Esophagus (tissue), 2 donors: ENCODE results near the gene NFE2. TPM values are rescaled to one million over a fixed set of nuclear protein-coding genes. Genes with fewer than 3 reads are reported as not detected.
"Not testable (repeated sequence)": the region's sequence is repeated elsewhere in the genome, so short reads cannot be mapped to it uniquely, and the experiment has no call there.

ENCODE experiments used
- H3K27ac ChIP-seq, 2 donors: one replicate each; pipeline ENCODE4 v1.5.1; 2013; ENCODE audit warnings: low read depth in 2 of 2, mild to moderate bottlenecking in 2 of 2, inconsistent platforms in 1 of 2, low read length in 1 of 2, moderate library complexity in 1 of 2
- H3K27me3 ChIP-seq, 2 donors: one replicate each; pipeline ENCODE4 v1.6.1; 2013; ENCODE audit warnings: low read length in 2 of 2, control low read depth in 1 of 2, mild to moderate bottlenecking in 1 of 2; ENCODE audit not compliant: insufficient read depth in 2 of 2, control insufficient read depth in 1 of 2
- H3K36me3 ChIP-seq, 2 donors: one replicate each; pipeline ENCODE4 v1.6.1; 2013; ENCODE audit warnings: low read length in 1 of 2; ENCODE audit not compliant: control insufficient read depth in 2 of 2, insufficient read depth in 2 of 2
- H3K4me1 ChIP-seq, 2 donors: one replicate each; pipeline ENCODE4 v1.6.1; 2013; ENCODE audit warnings: low read length in 1 of 2; ENCODE audit not compliant: control insufficient read depth in 2 of 2, insufficient read depth in 2 of 2
- H3K4me3 ChIP-seq, 2 donors: one replicate each; pipeline ENCODE4 v1.5.1; 2013; ENCODE audit warnings: low read length in 2 of 2, mild to moderate bottlenecking in 2 of 2, low read depth in 1 of 2, moderate library complexity in 1 of 2
- H3K9me3 ChIP-seq, 2 donors: one replicate each; pipeline ENCODE4 v1.6.1; 2013; ENCODE audit warnings: mild to moderate bottlenecking in 2 of 2, low read depth in 1 of 2, low read length in 1 of 2, moderate library complexity in 1 of 2; ENCODE audit not compliant: control insufficient read depth in 2 of 2, insufficient read depth in 1 of 2
- WGBS, 2 donors: extraction: QIAGEN DNeasy Blood & Tissue Kit; methylation state at CpG; one replicate each; pipeline ENCODE4 v1.1.7; 2013; 5-methylcytosine and 5-hydroxymethylcytosine counted together
- polyA plus RNA-seq, 2 donors: library from polyadenylated mRNA; stranded (reverse); fragments of 200-250 nt; gene quantifications; one replicate each; pipeline ENCODE4 v1.2.3, GENCODE V29; 2013
- donor health status: healthy with polysubstance abuse.
- donor health status: Bipolar disorder and iron deficiency.

NFE2 gene
- polyA plus RNA-seq, 2 donors: 0.08 to 0.09 TPM

DNA sequence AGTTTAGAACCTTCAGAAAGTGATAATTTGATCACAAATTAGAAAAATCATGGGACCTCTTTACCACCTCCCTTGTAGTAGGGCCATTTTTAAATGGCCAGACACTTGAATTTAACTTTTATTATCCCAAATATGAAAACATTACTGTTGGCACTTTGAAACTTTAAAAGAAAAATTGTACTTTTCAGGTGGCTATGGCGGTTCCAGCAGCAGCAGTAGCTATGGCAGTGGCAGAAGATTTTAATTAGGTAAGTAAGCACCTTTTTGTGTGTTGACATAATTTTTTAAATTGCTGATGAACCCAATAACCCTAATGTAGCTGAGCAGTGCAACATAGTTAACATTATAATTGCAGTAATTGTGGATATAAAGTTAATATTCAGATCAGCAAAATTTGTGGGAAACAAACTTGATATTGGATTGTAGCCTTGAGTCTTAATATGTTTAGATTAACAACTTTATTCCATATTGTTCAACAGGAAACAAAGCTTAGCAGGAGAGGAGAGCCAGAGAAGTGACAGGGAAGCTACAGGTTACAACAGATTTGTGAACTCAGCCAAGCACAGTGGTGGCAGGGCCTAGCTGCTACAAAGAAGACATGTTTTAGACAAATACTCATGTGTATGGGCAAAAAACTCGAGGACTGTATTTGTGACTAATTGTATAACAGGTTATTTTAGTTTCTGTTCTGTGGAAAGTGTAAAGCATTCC lies 16.6 kb downstream of the NFE2 start:
- not testable (repeated sequence) for H3K27me3 ChIP-seq, H3K9me3 ChIP-seq, H3K4me1 ChIP-seq, H3K27ac ChIP-seq
- 25 to 39% methylated on average over 1 of the region's 2 CpGs for WGBS, 2 donors
- Histone ChIP-seq H3K4me3 (peak overlapping the region in 1 of 2 donors; percentile 91), H3K36me3 (peaks cover 3 to 17% of the 10 kb centered on the region in 2 donors)

DNA sequence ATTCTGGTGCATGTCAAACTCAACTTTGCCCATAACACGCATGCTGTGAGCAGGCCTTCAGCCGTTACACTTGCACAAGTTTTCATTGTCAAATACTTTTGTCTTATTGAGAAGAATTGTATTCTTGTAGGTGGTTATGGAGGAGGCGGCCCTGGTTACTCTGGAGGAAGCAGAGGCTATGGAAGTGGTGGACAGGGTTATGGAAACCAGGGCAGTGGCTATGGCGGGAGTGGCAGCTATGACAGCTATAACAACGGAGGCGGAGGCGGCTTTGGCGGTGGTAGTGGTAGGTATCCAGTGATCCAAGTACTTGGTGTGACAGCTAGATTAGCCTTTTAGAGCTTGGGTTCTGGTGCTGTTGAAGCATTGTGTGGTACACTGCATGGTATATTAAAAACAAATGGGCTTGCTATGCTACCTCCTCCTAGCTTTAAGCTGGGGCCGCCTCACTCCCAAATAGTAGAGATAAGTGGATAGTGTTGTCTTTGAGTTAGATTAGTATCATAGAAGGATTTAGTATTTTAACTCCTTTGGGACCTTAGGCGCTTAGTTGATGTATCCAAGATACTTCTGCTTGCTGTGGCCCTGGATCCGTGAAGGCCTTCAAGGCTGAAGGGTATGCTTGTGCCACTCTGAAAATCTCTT lies 17.7 kb downstream of the NFE2 start:
- H3K27ac ChIP-seq: peak overlapping the region in 1 of 2 donors; percentile 2
- peak overlapping the region in 1 of 2 donors; percentile 91 for H3K4me3 ChIP-seq

DNA sequence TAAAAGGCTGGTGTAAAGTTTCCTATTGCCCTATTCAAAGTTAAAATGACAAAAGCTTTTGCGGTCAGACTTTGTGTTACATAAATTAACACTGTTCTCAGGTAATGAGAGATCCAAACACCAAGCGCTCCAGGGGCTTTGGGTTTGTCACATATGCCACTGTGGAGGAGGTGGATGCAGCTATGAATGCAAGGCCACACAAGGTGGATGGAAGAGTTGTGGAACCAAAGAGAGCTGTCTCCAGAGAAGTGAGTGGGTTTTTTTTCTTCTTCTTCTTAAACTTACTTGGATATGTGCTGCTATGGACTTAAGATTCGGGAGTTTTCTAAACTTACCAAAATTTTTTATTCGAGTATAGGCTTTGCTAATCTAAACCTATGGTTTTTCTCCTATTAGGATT lies 19.1 kb downstream of the NFE2 start:
- peak overlapping the region in 1 of 2 donors; percentile 22 for H3K27ac ChIP-seq
- H3K27me3 ChIP-seq: not testable (repeated sequence)

More for the DNA sequence above, 17.7 kb downstream of the NFE2 start:
- H3K4me1 ChIP-seq: peaks cover 0 to 2% of the 10 kb centered on the region in 2 donors
- H3K27me3 ChIP-seq: no peaks in the 10 kb centered on the region
- peaks cover 3 to 17% of the 10 kb centered on the region in 2 donors for H3K36me3 ChIP-seq
- WGBS, 2 donors: 20 to 28% methylated on average over 11 of the region's 11 CpGs
- no peaks in the 10 kb centered on the region for H3K9me3 ChIP-seq

GRCh38 chr12:54281261-54281638 lies 19.6 kb downstream of the NFE2 start:
- H3K4me1 ChIP-seq, H3K27me3 ChIP-seq, H3K36me3 ChIP-seq, H3K9me3 ChIP-seq: not testable (repeated sequence)
- WGBS, 2 donors: 0 to 1% methylated on average over 10 of the region's 10 CpGs
- peak overlapping the region; percentile 92 to 98 for H3K27ac ChIP-seq
- peak overlapping the region; percentile 89 to 91 for H3K4me3 ChIP-seq

More for the DNA sequence above, 19.1 kb downstream of the NFE2 start:
- WGBS, 2 donors: 8 to 10% methylated on average over 4 of the region's 4 CpGs
- H3K9me3 ChIP-seq, H3K4me1 ChIP-seq, H3K36me3 ChIP-seq: not testable (repeated sequence)
- peak overlapping the region; percentile 29 to 91 for H3K4me3 ChIP-seq

DNA sequence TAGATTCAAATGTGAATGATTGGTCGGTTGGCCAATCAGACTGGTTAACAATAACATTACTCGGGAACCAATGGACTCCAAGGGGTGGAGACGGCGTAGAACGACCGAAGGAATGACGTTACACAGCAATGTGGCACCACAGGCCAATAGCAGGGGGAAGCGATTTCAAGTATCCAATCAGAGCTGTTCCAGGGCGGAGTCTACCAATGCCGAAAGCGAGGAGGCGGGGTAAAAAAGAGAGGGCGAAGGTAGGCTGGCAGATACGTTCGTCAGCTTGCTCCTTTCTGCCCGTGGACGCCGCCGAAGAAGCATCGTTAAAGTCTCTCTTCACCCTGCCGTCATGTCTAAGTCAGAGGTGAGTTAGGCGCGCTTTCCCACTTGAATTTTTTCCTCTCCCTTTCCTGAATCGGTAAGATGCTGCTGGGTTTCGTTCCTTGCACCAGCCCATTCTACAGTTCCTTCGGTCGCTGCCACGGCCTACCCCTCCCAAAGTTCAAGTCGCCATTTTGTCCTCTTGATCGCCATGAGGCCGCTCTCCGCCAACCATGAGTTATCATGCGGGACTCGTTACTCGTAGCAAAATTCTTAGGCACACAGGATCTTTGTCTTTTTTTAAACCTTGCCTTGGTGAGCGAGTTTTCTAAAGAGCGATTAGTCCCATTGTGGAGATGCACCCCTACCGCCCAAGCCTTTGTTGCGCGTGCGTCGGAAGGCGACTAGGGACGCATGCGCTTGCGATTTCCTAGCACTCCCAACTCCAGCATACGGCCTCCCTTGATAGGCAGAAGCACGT lies 20.2 kb downstream of the NFE2 start, which contains the start of gene HNRNPA1:
Gene HNRNPA1 (plus strand): TSS at position 259 of the 793 bp plus-strand sequence. CDS start 82 bp downstream, at position 341.
- peaks cover 3 to 4% of the 10 kb centered on the region in 2 donors for H3K36me3 ChIP-seq
- H3K4me1 ChIP-seq: no peaks in the 10 kb centered on the region
- 0% methylated on average over 48 of the region's 48 CpGs for WGBS, 2 donors
- H3K27ac ChIP-seq: peak within 1 kb of the TSS; percentile 95 to 98
- no peaks in the 10 kb centered on the region for H3K27me3 ChIP-seq
- peak within 1 kb of the TSS; percentile 89 to 91 for H3K4me3 ChIP-seq
- H3K9me3 ChIP-seq: no peaks in the 10 kb centered on the region

DNA sequence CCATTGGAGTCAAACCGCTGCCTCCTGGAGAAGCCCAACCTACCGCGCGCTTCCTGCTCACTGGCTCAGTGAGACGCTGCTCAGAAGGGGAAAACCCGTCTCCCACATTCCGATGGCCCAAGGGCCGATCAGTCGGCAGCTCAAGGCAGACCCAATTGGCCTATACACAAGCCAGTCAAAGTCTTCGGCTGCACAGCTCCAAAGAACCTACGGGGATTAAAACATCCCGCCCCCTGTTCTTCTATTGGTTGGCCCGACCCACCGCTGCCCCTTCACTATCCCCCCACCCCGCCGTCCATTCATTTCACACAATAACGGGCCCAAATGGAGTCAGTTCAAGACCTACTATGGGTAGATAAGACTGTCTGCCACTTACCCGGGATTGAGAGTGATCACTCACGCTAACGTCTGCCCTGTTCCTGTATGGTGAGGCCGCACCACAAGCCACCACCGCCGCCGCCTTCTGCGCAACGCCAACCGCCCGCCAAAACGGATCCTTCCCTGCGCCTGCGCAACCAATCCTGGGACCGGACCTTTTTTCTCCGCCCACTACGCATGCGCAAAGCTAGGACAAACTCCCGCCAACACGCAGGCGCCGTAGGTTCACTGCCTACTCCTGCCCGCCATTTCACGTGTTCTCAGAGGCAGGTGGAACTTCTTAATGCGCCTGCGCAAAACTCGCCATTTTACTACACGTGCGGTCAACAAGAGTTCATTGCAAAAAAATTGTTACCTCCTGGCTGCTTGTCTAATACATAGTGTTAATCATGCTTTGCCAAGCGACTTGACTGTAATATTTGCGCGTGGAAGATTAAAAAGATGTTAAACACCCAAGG lies 21.0 kb downstream of the NFE2 start, which contains the start of gene CBX5:
Gene CBX5 (minus strand): TSS at position 491 of the 836 bp plus-strand sequence. CDS start 22,472 bp downstream, outside the sequence.
- H3K4me1 ChIP-seq: no peaks in the 10 kb centered on the region
- H3K27me3 ChIP-seq: no peaks in the 10 kb centered on the region
- peak within 1 kb of the TSS; percentile 89 to 91 for H3K4me3 ChIP-seq
- WGBS, 2 donors: 0% methylated on average over 48 to 49 of the region's 49 CpGs
- peaks cover 3 to 4% of the 10 kb centered on the region in 2 donors for H3K36me3 ChIP-seq
- no peaks in the 10 kb centered on the region for H3K9me3 ChIP-seq
- H3K27ac ChIP-seq: peak within 1 kb of the TSS; percentile 95 to 98

DNA sequence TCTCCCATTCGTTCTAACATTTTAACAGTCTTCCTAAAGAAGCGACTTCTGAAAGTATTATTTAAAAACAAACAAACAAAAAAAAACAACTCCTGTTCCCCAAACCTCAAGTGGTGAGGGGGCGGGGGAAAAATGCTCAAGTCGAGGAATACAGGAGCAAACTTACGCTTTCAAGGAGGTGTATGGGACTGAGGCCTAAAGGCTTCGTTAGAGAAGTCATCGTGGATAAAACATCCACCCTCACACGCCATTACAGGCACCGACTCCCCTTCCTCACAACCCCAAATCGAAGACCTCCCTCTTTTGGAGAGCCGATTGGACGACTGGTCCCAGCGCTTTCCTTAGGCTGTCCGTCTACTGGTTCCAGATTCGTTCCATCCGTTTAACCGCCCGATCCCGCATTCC lies 21.6 kb downstream of the NFE2 start:
- Histone ChIP-seq H3K4me3 (peak overlapping the region; percentile 77 to 90), H3K9me3 (no peaks in the 10 kb centered on the region), H3K36me3 (peaks cover 3 to 4% of the 10 kb centered on the region in 2 donors), H3K4me1 (no peaks in the 10 kb centered on the region), H3K27ac (peak overlapping the region; percentile 95 to 98), H3K27me3 (no peaks in the 10 kb centered on the region)
- 1% methylated on average over 19 of the region's 19 CpGs for WGBS, 2 donors

DNA sequence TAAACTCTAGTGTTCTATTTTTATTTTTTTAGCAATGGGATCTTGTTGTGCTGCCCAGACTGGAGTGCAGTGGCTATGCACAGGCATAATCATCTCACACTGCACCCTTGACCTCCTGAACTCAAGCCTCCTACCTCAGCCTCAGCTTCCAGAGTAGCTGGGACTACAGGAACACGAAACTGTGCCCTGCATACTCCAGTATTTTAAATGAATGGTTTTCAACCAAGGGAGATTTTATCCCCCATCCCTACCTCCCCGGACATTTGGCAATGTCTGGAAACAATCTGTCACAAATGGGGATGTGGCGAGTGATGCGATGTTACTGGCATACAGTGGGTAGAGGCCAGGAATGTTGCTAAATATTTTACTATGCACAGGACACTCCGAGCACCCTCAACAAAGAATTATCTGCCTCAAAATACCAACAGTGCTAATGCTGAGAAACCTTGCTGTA lies 23.0 kb downstream of the NFE2 start:
- peak overlapping the region in 1 of 2 donors; percentile 7 for H3K27ac ChIP-seq
- H3K27me3 ChIP-seq: no peaks in the 10 kb centered on the region
- peak overlapping the region in 1 of 2 donors; percentile 90 for H3K4me3 ChIP-seq
- H3K4me1 ChIP-seq: no peaks in the 10 kb centered on the region
- WGBS, 2 donors: 28 to 35% methylated on average over 5 of the region's 5 CpGs
- H3K36me3 ChIP-seq: no peaks in the 10 kb centered on the region
- no peaks in the 10 kb centered on the region for H3K9me3 ChIP-seq
